Tibial artery (tissue), 4 donors: ENCODE data around the gene MYADM.

Experiments
- DNase-seq, 2 donors: peaks; one replicate each; pipeline ENCODE4 v3.0.0-alpha.2; 2019
- H3K27ac ChIP-seq, 2 donors: fragments of 200-600 bp; sonication (generic) in 1 of 2; 1 replicate in 1 of 2; 2 replicates in 1 of 2; pipeline ENCODE4 v1.5.1; 2018 to 2019; ENCODE audit warnings: mild to moderate bottlenecking in 1 of 2
- H3K27me3 ChIP-seq, 2 donors: fragments of 200-600 bp; sonication (generic) in 1 of 2; one replicate each; pipeline versions ENCODE4 v1.5.1 to v1.6.0; 2016 to 2019
- H3K36me3 ChIP-seq, 3 donors: fragments of 200-600 bp; sonication (generic) in 2 of 3; one replicate each; pipeline ENCODE4 v1.5.1; 2016 to 2019; ENCODE audit warnings: mild to moderate bottlenecking in 2 of 3
- H3K4me1 ChIP-seq, 4 donors: fragments of 200-600 bp; sonication (generic) in 2 of 4; 1 replicate in 3 of 4; 2 replicates in 1 of 4; pipeline ENCODE4 v1.5.1; 2016 to 2019
- H3K4me3 ChIP-seq, 2 donors: fragments of 200-600 bp; sonication (generic) in 1 of 2; 1 replicate in 1 of 2; 2 replicates in 1 of 2; pipeline ENCODE4 v1.5.1; 2018 to 2019; ENCODE audit warnings: mild to moderate bottlenecking in 2 of 2
- H3K9me3 ChIP-seq, 3 donors: fragments of 200-600 bp; sonication (generic) in 1 of 3; one replicate each; pipeline ENCODE4 v1.5.1; 2016 to 2019
- intact Hi-C: fragments of 100-400 bp; cut with DNase I; formaldehyde crosslinking; loops from one replicate; pipeline ENCODE4 v1.15.0; 2023; ENCODE audit warnings: low total_unique reads
- TF ChIP-seq, protein P1 (sequence below), 2 experiments: fragments of 200-600 bp in 1 of 2; fragments of 450-650 bp in 1 of 2; IDR thresholded peaks; one replicate each; pipeline ENCODE4 v1.5.1; 2017 to 2019; ENCODE audit warnings: antibody characterized with exemption in 2 of 2, mild to moderate bottlenecking in 1 of 2, moderate library complexity in 1 of 2

Gene MYADM

DNA sequence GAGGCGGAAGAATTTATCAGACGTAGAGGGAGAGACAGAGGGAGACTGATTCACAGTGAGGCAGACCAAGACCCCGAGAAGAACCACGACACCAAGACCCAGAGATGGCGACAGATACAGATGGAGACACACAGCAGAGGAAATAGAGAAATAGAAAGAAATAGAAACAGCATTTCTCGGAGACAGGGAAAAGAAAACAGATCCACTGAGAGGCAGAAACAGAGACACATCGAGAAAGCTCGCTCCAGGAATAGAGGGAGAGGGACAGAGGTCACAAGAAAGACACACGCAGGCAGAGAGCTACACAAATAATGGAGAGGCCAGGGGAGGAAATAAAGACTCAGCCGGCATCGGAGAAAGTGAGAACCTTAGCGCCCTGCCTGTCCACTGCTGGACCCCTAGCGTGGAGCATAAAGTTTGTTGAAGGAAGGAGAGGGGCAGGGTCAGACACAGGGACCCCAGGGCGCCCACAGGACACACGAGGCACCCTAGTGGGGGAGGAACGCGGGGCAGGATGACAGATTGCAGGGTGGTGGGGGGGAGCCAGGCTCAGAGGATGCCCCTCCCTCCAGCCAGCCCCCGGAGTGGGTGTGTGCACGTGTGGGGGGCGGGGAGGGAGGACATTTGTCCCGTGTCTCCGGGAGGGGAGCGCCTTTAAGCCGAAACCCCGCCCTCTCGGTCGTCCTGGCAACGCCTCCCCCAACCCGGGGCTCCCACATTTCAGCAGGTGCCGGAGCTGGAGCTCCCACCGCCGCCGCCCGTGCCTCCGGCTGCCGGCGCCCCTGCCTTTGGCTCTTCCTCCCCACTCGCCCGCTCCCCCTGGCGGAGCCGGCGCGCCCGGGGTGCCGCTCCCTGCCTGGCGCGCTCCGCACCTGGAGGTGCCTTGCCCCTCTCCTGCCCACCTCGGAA is 14.1 kb downstream of the MYADM start, which contains the start of gene PRKCG:
Gene PRKCG, plus strand, starts transcription at position 716 of the 909 bp plus-strand sequence. CDS start 298 bp downstream, outside the sequence.
- H3K4me3 ChIP-seq, result peak within 1 kb of the TSS in 1 of 2 donors; percentile 29
- H3K27me3 ChIP-seq, result peaks cover 0 to 43% of the 10 kb centered on the region in 2 donors
- H3K4me1 ChIP-seq, result peaks cover 0 to 30% (median 22%) of the 10 kb centered on the region in 4 donors
- H3K27ac ChIP-seq, result no peak within 1 kb of the TSS
- DNase-seq, result no peak
- peaks cover 0 to 3% (median 0%) of the 10 kb centered on the region in 3 donors for H3K36me3 ChIP-seq
- TF ChIP-seq, protein P1, sequence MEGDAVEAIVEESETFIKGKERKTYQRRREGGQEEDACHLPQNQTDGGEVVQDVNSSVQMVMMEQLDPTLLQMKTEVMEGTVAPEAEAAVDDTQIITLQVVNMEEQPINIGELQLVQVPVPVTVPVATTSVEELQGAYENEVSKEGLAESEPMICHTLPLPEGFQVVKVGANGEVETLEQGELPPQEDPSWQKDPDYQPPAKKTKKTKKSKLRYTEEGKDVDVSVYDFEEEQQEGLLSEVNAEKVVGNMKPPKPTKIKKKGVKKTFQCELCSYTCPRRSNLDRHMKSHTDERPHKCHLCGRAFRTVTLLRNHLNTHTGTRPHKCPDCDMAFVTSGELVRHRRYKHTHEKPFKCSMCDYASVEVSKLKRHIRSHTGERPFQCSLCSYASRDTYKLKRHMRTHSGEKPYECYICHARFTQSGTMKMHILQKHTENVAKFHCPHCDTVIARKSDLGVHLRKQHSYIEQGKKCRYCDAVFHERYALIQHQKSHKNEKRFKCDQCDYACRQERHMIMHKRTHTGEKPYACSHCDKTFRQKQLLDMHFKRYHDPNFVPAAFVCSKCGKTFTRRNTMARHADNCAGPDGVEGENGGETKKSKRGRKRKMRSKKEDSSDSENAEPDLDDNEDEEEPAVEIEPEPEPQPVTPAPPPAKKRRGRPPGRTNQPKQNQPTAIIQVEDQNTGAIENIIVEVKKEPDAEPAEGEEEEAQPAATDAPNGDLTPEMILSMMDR (IDR thresholded peaks at IDR 0.05), result peak in 1 of 2 experiments; percentile 40
- H3K9me3 ChIP-seq, result no peaks in the 10 kb centered on the region
- intact Hi-C loops, result no loop called here

DNA sequence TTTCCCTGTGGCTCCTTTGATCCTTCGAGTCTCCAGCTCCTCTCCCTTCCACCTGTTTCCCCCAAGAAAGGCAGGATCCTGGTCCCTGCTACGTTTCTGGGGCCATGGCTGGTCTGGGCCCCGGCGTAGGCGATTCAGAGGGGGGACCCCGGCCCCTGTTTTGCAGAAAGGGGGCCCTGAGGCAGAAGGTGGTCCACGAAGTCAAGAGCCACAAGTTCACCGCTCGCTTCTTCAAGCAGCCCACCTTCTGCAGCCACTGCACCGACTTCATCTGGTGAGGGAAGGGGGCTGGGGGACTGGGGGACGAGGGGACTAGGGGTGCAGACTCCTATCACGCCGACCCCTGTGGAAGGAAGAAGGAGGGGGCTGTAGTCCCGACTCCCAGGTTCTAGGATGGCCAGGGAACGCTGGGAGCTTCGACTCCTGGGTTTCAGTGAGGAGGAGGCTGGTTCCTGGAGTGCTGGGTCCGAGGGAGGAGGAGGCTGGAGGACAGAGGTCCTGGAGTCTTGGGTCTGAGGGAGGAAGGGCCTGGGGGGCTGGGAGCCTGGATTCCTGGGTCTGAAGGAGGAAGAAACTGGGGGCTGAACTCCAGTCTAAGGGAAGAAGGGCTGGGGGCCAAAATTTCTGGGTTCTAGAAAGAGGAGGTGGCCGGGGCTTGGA is 14.8 kb downstream of the MYADM start:
- peaks cover 0 to 43% of the 10 kb centered on the region in 2 donors for H3K27me3 ChIP-seq
- no peak overlapping the region for H3K27ac ChIP-seq
- intact Hi-C loops, result no loop called here
- peaks cover 0 to under 1% (median 0%) of the 10 kb centered on the region in 3 donors for H3K36me3 ChIP-seq
- DNase-seq, result no peak
- no peak overlapping the region for H3K4me3 ChIP-seq
- TF ChIP-seq, protein P1 (IDR thresholded peaks at IDR 0.05), result no peak
- H3K9me3 ChIP-seq, result no peaks in the 10 kb centered on the region
- peaks cover 0 to 30% (median 22%) of the 10 kb centered on the region in 4 donors for H3K4me1 ChIP-seq

DNA sequence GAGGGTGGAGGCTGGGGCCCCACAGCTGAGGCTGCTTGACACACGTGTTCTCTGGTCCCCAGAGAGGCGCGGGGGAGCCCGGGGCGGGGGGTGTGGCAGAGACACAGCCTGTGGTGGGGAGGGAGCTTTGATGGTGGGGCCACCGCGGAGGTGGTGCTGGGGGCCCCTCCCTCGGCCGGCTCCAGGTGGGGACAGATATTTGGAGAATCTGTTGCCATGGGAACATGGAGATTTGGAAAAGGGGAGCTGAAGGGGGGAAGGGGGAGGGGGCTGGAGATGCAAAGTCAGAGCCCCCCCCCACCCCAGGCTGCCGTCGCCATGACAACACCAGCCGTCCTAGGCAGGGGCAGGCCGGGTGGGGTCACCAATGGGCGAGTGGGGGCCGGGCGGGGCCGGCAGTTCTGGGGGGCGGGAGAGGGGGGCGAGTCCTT is 15.6 kb downstream of the MYADM start:
- DNase-seq, result no peak
- Histone ChIP-seq H3K36me3 (no peaks in the 10 kb centered on the region), H3K4me3 (no peak overlapping the region), H3K27me3 (peaks cover 0 to 43% of the 10 kb centered on the region in 2 donors), H3K4me1 (peaks cover 0 to 30% (median 22%) of the 10 kb centered on the region in 4 donors), H3K27ac (no peak overlapping the region), H3K9me3 (no peaks in the 10 kb centered on the region)
- TF ChIP-seq, protein P1 (IDR thresholded peaks at IDR 0.05), result no peak
- intact Hi-C loops, result no loop called here

DNA sequence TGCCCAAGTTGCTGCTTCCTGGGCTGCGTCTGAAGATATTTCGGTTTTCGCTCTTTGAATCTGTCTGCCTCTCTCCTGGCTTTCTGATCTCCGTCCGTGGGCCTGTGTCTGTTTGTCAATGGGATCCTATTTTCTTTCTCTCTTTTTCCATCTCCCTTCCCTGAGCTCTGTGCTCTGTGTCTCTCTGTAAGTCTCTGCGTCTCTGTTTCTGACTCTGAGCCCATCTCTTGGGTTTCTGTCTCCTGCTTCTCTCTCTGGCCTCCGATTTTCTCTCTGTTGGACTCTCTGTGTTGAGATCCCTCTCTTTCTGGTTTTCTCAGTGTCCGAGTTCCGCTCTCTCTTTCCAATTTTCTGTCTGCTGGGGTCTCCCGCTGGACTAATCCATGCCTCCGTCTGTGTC is 16.1 kb downstream of the MYADM start:
- no peak for DNase-seq
- H3K36me3 ChIP-seq, result no peaks in the 10 kb centered on the region
- H3K9me3 ChIP-seq, result no peaks in the 10 kb centered on the region
- TF ChIP-seq, protein P1 (IDR thresholded peaks at IDR 0.05), result no peak
- H3K27me3 ChIP-seq, result peaks cover 0 to 42% of the 10 kb centered on the region in 2 donors
- H3K4me3 ChIP-seq, result no peak overlapping the region
- intact Hi-C loops, result no loop called here
- peaks cover 0 to 28% (median 21%) of the 10 kb centered on the region in 4 donors for H3K4me1 ChIP-seq
- no peak overlapping the region for H3K27ac ChIP-seq

DNA sequence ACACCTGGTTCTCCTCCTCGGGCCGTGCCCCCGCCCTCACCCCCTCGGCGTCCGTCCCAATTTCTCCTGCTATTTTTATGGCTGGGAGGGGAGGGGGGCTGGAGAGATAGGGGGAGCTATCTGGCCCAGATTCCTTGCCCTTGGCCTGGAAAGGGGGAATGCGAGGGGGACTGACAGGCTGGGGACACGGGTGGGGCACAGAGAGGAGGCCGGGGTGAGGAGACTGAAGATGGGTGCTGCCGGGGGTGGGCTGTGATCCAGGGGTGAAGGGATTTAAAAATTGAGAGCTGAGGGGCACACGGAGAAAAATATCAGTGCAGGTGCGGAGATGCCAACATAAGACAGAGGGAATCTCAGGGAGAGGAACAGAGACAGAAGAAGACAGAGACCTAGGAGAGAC is 16.6 kb downstream of the MYADM start:
- no peak overlapping the region for H3K27ac ChIP-seq
- TF ChIP-seq, protein P1 (IDR thresholded peaks at IDR 0.05), result no peak
- H3K4me1 ChIP-seq, result peaks cover 0 to 24% (median 16%) of the 10 kb centered on the region in 4 donors
- H3K36me3 ChIP-seq, result no peaks in the 10 kb centered on the region
- no peaks in the 10 kb centered on the region for H3K9me3 ChIP-seq
- no peak for DNase-seq
- intact Hi-C loops, result no loop called here
- peaks cover 0 to 39% of the 10 kb centered on the region in 2 donors for H3K27me3 ChIP-seq
- H3K4me3 ChIP-seq, result no peak overlapping the region
